IPS-18c (cell line): Measurements from ENCODE around the gene EXT2.

Experiments
- H3K4me3 ChIP-seq: 2 replicates; pipeline ENCODE4 v1.7.0; 2013; ENCODE audit warnings: low read depth, mild to moderate bottlenecking, low read length, moderate library complexity; ENCODE audit not compliant: insufficient read depth
- H3K9me3 ChIP-seq: one replicate; pipeline ENCODE4 v1.6.1; 2013; ENCODE audit warnings: mild to moderate bottlenecking, low read length, moderate library complexity; ENCODE audit not compliant: control insufficient read depth, insufficient read depth

Gene EXT2

GRCh38 chr11:44113018-44113417, 17.5 kb downstream of the EXT2 start:
- Histone ChIP-seq H3K4me3 (no peak overlapping the region), H3K9me3 (no peaks in the 10 kb centered on the region)

GRCh38 chr11:44113572-44113971, 18.1 kb downstream of the EXT2 start:
- no peak overlapping the region for H3K4me3 ChIP-seq
- H3K9me3 ChIP-seq, result no peaks in the 10 kb centered on the region

GRCh38 chr11:44116234-44116830, 20.9 kb downstream of the EXT2 start:
- H3K9me3 ChIP-seq, result no peaks in the 10 kb centered on the region

GRCh38 chr11:44120169-44120568, 24.7 kb downstream of the EXT2 start:
- no peak overlapping the region for H3K4me3 ChIP-seq
- no peaks in the 10 kb centered on the region for H3K9me3 ChIP-seq

More at GRCh38 chr11:44116234-44116830, 20.9 kb downstream of the EXT2 start:
- no peak overlapping the region for H3K4me3 ChIP-seq

GRCh38 chr11:44125598-44125997, 30.1 kb downstream of the EXT2 start:
- H3K9me3 ChIP-seq, result no peaks in the 10 kb centered on the region
- H3K4me3 ChIP-seq, result no peak overlapping the region

- Histone ChIP-seq H3K4me3 (no peak overlapping the region), H3K9me3 (no peaks in the 10 kb centered on the region)
Observed at GRCh38 chr11:44126304-44126703, 30.8 kb downstream of the EXT2 start.

GRCh38 chr11:44127130-44127529, 31.7 kb downstream of the EXT2 start:
- Histone ChIP-seq H3K9me3 (no peaks in the 10 kb centered on the region), H3K4me3 (no peak overlapping the region)

GRCh38 chr11:44128729-44129128, 33.3 kb downstream of the EXT2 start:
- no peaks in the 10 kb centered on the region for H3K9me3 ChIP-seq

GRCh38 chr11:44130751-44131150, 35.3 kb downstream of the EXT2 start:
- H3K9me3 ChIP-seq, result no peaks in the 10 kb centered on the region
- no peak overlapping the region for H3K4me3 ChIP-seq

More at GRCh38 chr11:44128729-44129128, 33.3 kb downstream of the EXT2 start:
- no peak overlapping the region for H3K4me3 ChIP-seq

- Histone ChIP-seq H3K4me3 (no peak overlapping the region), H3K9me3 (no peaks in the 10 kb centered on the region)
Observed at GRCh38 chr11:44133335-44133946, 38.0 kb downstream of the EXT2 start.

GRCh38 chr11:44134625-44135024, 39.1 kb downstream of the EXT2 start:
- Histone ChIP-seq H3K4me3 (no peak overlapping the region), H3K9me3 (no peaks in the 10 kb centered on the region)

GRCh38 chr11:44136176-44136945, 40.9 kb downstream of the EXT2 start:
- H3K4me3 ChIP-seq, result no peak overlapping the region
- no peaks in the 10 kb centered on the region for H3K9me3 ChIP-seq

- Histone ChIP-seq H3K4me3 (no peak overlapping the region), H3K9me3 (no peaks in the 10 kb centered on the region)
Observed at GRCh38 chr11:44137057-44137456, 41.6 kb downstream of the EXT2 start.

GRCh38 chr11:44138286-44138685, 42.8 kb downstream of the EXT2 start:
- no peaks in the 10 kb centered on the region for H3K9me3 ChIP-seq

GRCh38 chr11:44138980-44139379, 43.5 kb downstream of the EXT2 start:
- no peak overlapping the region for H3K4me3 ChIP-seq
- no peaks in the 10 kb centered on the region for H3K9me3 ChIP-seq

More at GRCh38 chr11:44138286-44138685, 42.8 kb downstream of the EXT2 start:
- H3K4me3 ChIP-seq, result no peak overlapping the region

GRCh38 chr11:44139565-44140330, 44.3 kb downstream of the EXT2 start:
- Histone ChIP-seq H3K4me3 (no peak overlapping the region), H3K9me3 (no peaks in the 10 kb centered on the region)

GRCh38 chr11:44140372-44140771, 44.9 kb downstream of the EXT2 start:
- H3K4me3 ChIP-seq, result no peak overlapping the region
- no peaks in the 10 kb centered on the region for H3K9me3 ChIP-seq
